MM.1S (cell line): ENCODE data around the gene TGFBR3.

Experiments
- DNase-seq: peaks from one replicate; pipeline ENCODE4 v3.0.0-alpha.2; 2015
- H2AFZ ChIP-seq: fragments of 300-600 bp; sonication (generic); 2 replicates; pipeline ENCODE4 v1.6.0; 2016; ENCODE audit warnings: antibody characterized with exemption, low read length
- H3F3A ChIP-seq: fragments of 300-600 bp; sonication (generic); 2 replicates; pipeline ENCODE4 v1.6.1; 2016; ENCODE audit warnings: mild to moderate bottlenecking, antibody characterized with exemption, low read length, moderate library complexity, mixed read lengths; ENCODE audit not compliant: insufficient read depth
- H3K27ac ChIP-seq: fragments of 300-600 bp; sonication (generic); 2 replicates; pipeline ENCODE4 v1.5.1; 2016; ENCODE audit warnings: mild to moderate bottlenecking, low read length
- H3K27me3 ChIP-seq: fragments of 300-600 bp; sonication (generic); replicated peaks from 2 replicates; pipeline ENCODE4 v1.6.0; 2016; ENCODE audit warnings: low read length; ENCODE audit not compliant: insufficient read depth
- H3K36me3 ChIP-seq: fragments of 300-600 bp; sonication (generic); replicated peaks from 2 replicates; pipeline ENCODE4 v1.6.1; 2016; ENCODE audit warnings: mild to moderate bottlenecking, low read length, mixed read lengths; ENCODE audit not compliant: insufficient read depth
- H3K4me1 ChIP-seq: fragments of 300-600 bp; sonication (generic); 2 replicates; pipeline ENCODE4 v1.6.1; 2016; ENCODE audit warnings: low read length, mixed read lengths
- H3K4me2 ChIP-seq: fragments of 300-600 bp; sonication (generic); 2 replicates; pipeline ENCODE4 v1.6.0; 2016; ENCODE audit warnings: low read depth, low read length
- H3K4me3 ChIP-seq: fragments of 300-600 bp; sonication (generic); 2 replicates; pipeline ENCODE4 v1.5.1; 2016; ENCODE audit warnings: low read length, mixed read lengths
- H3K79me2 ChIP-seq: fragments of 300-600 bp; sonication (generic); 2 replicates; pipeline ENCODE4 v1.6.1; 2016; ENCODE audit warnings: mixed run types, low read length, mixed read lengths
- H3K9ac ChIP-seq: fragments of 300-600 bp; sonication (generic); 2 replicates; pipeline ENCODE4 v1.6.1; 2016; ENCODE audit warnings: low read length, mixed read lengths
- H3K9me2 ChIP-seq: fragments of 300-600 bp; sonication (generic); replicated peaks from 2 replicates; pipeline ENCODE4 v1.6.1; 2016; ENCODE audit warnings: mild to moderate bottlenecking, low read length, mixed read lengths; ENCODE audit not compliant: insufficient read depth
- H3K9me3 ChIP-seq: fragments of 300-600 bp; sonication (generic); replicated peaks from 2 replicates; pipeline ENCODE4 v1.6.1; 2016; ENCODE audit warnings: mild to moderate bottlenecking, low read length, mixed read lengths; ENCODE audit not compliant: insufficient read depth
- H4K20me1 ChIP-seq: fragments of 300-600 bp; sonication (generic); 2 replicates; pipeline ENCODE4 v1.6.1; 2016; ENCODE audit warnings: mild to moderate bottlenecking, low read length, moderate library complexity, mixed read lengths; ENCODE audit not compliant: insufficient read depth
- CTCF ChIP-seq: fragments of 300-600 bp; sonication (generic); IDR thresholded peaks from 2 replicates; pipeline ENCODE4 v1.5.1; 2016; ENCODE audit warnings: antibody characterized with exemption, low read length, mixed read lengths
- EZH2 ChIP-seq: fragments of 300-600 bp; sonication (generic); optimal IDR thresholded peaks from 2 replicates; pipeline ENCODE3; 2017; ENCODE audit warnings: low read depth, mild to moderate bottlenecking, antibody characterized with exemption, low read length, mixed read lengths
- EZH2phosphoT487 ChIP-seq: fragments of 300-600 bp; sonication (generic); IDR thresholded peaks from 2 replicates; pipeline ENCODE4 v1.6.1; 2018; ENCODE audit warnings: antibody characterized with exemption, low read length

The TGFBR3 gene

GRCh38 chr1:91777196-91777595 lies 108.8 kb downstream of the TGFBR3 start:
- no peaks in the 10 kb centered on the region for H3K27me3 ChIP-seq
- no peaks in the 10 kb centered on the region for H3K4me1 ChIP-seq
- H3K9me3 ChIP-seq, result no peaks in the 10 kb centered on the region
- H3K4me3 ChIP-seq, result no peak overlapping the region
- H3K79me2 ChIP-seq, result no peaks in the 10 kb centered on the region
- no peaks in the 10 kb centered on the region for H4K20me1 ChIP-seq
- no peak overlapping the region for H3K27ac ChIP-seq
- no peak overlapping the region for H3K4me2 ChIP-seq
- TF ChIP-seq EZH2phosphoT487 (no peak), CTCF (no peak), EZH2 (no peak)
- H3K9ac ChIP-seq, result no peak overlapping the region
- H3K9me2 ChIP-seq, result no peaks in the 10 kb centered on the region
- no peak for DNase-seq
- H3F3A ChIP-seq, result no peaks in the 10 kb centered on the region
- no peak overlapping the region for H2AFZ ChIP-seq
- no peaks in the 10 kb centered on the region for H3K36me3 ChIP-seq

GRCh38 chr1:91776068-91776794 lies 109.7 kb downstream of the TGFBR3 start:
- Histone ChIP-seq H3F3A (no peaks in the 10 kb centered on the region), H3K4me2 (no peak overlapping the region), H3K27ac (no peak overlapping the region), H3K9me2 (no peaks in the 10 kb centered on the region), H3K4me1 (no peaks in the 10 kb centered on the region), H3K79me2 (no peaks in the 10 kb centered on the region), H3K9me3 (no peaks in the 10 kb centered on the region), H3K4me3 (no peak overlapping the region), H2AFZ (no peak overlapping the region), H3K9ac (no peak overlapping the region), H3K36me3 (no peaks in the 10 kb centered on the region), H3K27me3 (no peaks in the 10 kb centered on the region), H4K20me1 (no peaks in the 10 kb centered on the region)
- no peak for DNase-seq
- no peak for TF ChIP-seq EZH2
- TF ChIP-seq EZH2phosphoT487, result no peak
- no peak for TF ChIP-seq CTCF

- H3K36me3 ChIP-seq, result no peaks in the 10 kb centered on the region
- H3K4me3 ChIP-seq, result no peak overlapping the region
- H3K27me3 ChIP-seq, result no peaks in the 10 kb centered on the region
- H4K20me1 ChIP-seq, result no peaks in the 10 kb centered on the region
- no peak for DNase-seq
- no peak overlapping the region for H3K4me2 ChIP-seq
- H3F3A ChIP-seq, result no peaks in the 10 kb centered on the region
- H3K9me3 ChIP-seq, result no peaks in the 10 kb centered on the region
- TF ChIP-seq CTCF (no peak), EZH2 (no peak), EZH2phosphoT487 (no peak)
- no peaks in the 10 kb centered on the region for H3K79me2 ChIP-seq
- H3K4me1 ChIP-seq, result no peaks in the 10 kb centered on the region
- no peak overlapping the region for H2AFZ ChIP-seq
- no peak overlapping the region for H3K9ac ChIP-seq
- H3K27ac ChIP-seq, result no peak overlapping the region
- no peaks in the 10 kb centered on the region for H3K9me2 ChIP-seq
Observed at GRCh38 chr1:91775227-91775626, 110.7 kb downstream of the TGFBR3 start.
